ENCODE measurements around the gene AAR2. TPM values are rescaled to one million over a fixed set of nuclear protein-coding genes. Genes with fewer than 3 reads are reported as not detected.

The AAR2 gene
- total RNA-seq, 1 donor from 2014 or later: 32.8 TPM

DNA sequence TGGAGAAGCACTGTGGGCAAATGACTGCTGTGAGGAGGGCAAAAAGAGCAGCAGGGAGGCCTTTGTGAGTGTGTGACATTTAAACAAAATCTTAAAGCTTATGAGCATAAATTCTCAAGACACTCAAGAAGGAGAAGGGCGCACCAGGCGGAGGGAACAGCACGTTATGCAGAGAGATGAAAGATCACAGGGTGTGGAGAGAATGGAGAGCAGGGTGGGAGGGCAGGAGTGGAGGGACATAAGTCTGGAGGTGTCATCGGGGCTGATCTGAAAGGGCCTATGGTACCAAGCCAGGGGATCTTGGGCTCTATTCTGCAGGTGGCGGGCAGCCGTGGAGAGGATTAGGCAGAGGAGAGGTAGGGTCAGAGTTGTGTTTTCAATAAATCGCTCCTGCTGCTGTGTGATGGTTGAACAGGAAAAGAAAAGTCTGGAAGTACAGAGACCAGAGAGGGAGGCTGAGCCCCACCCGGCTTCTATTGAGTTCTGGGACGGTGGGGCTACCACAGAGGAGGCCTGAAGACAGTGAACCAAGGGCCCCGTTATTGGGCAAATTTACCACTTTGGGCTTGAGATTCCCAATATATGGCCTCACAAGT is 45.6 kb downstream of the AAR2 start:
- Mint-ChIP-seq H3K36me3 (ENCODE audit: unreplicated experiment) (no peaks in the 10 kb centered on the region), H3K4me1 (ENCODE audit: unreplicated experiment) (no peaks in the 10 kb centered on the region), H3K27ac (ENCODE audit: unreplicated experiment) (no peak overlapping the region), H3K9me3 (ENCODE audit: unreplicated experiment) (no peaks in the 10 kb centered on the region), H3K27me3 (ENCODE audit: unreplicated experiment) (peaks cover 43% of the 10 kb centered on the region), H3K4me3 (ENCODE audit: unreplicated experiment) (no peak overlapping the region)
- TF ChIP-seq, protein P1, sequence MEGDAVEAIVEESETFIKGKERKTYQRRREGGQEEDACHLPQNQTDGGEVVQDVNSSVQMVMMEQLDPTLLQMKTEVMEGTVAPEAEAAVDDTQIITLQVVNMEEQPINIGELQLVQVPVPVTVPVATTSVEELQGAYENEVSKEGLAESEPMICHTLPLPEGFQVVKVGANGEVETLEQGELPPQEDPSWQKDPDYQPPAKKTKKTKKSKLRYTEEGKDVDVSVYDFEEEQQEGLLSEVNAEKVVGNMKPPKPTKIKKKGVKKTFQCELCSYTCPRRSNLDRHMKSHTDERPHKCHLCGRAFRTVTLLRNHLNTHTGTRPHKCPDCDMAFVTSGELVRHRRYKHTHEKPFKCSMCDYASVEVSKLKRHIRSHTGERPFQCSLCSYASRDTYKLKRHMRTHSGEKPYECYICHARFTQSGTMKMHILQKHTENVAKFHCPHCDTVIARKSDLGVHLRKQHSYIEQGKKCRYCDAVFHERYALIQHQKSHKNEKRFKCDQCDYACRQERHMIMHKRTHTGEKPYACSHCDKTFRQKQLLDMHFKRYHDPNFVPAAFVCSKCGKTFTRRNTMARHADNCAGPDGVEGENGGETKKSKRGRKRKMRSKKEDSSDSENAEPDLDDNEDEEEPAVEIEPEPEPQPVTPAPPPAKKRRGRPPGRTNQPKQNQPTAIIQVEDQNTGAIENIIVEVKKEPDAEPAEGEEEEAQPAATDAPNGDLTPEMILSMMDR (IDR thresholded peaks at IDR 0.05): no peak
- peak; percentile 64 for DNase-seq (ENCODE audit: extremely low spot score, unreplicated experiment)

DNA sequence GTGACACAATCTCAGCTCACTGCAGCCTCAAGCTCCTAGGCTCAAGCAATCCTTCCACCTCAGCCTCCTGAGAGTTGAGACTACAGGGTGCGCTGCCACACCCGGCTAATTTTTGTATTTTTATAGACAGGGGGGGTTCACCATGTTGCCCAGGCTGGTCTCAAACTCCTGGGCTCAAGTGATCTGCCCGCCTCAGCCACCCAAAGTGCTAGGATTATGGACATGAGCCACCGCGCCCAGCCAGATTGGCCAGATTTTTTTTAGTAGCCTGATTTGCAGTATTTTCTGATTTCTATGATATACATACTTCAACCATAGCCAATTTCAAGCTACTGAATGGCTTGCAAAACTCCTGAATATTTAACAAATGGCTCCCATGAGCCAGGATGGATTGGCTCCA is 48.5 kb downstream of the AAR2 start:
- peak; percentile 57 for DNase-seq (ENCODE audit: extremely low spot score, unreplicated experiment)
- peaks cover 4% of the 10 kb centered on the region for H3K9me3 Mint-ChIP-seq (ENCODE audit: unreplicated experiment)
- no peak overlapping the region for H3K4me3 Mint-ChIP-seq (ENCODE audit: unreplicated experiment)
- no peaks in the 10 kb centered on the region for H3K4me1 Mint-ChIP-seq (ENCODE audit: unreplicated experiment)
- no peak overlapping the region for H3K27ac Mint-ChIP-seq (ENCODE audit: unreplicated experiment)
- H3K36me3 Mint-ChIP-seq (ENCODE audit: unreplicated experiment): no peaks in the 10 kb centered on the region
- TF ChIP-seq, protein P1 (IDR thresholded peaks at IDR 0.05): no peak
- peaks cover 61% of the 10 kb centered on the region for H3K27me3 Mint-ChIP-seq (ENCODE audit: unreplicated experiment)

DNA sequence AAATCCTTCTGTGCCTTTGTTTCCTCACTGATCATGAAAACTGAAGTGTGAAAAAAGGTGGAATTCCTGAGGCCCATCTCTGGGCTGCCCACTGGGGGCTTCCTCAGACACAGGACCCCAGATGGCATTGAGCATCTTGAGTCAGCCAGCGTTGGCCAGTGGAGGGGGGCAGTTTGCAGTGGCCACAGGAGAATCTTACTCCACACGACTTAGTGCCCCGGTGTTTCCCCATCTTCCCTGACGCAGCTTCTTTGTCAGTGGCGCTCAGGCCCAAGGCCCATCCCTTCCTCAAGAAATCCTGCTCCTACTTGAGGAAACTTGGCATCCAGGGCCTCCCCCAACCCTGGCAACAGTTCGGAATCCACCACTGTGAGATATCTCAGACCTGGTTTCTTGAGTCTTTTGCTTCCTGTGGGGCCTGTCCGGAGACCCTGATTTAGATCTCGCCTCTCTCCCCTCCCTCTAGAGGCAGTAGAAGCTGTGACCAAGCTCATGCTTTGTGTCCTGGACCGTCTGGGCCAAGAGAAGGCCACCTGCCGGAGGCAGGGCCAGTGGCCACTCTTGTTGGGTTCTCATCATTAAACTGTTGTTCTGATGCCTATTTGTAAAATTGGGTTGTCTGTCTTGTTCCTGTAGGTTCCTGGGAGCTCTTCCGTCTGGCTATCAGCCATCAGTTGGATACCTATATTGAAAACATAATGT is 49.6 kb downstream of the AAR2 start:
- Mint-ChIP-seq H3K27me3 (ENCODE audit: unreplicated experiment) (peaks cover 64% of the 10 kb centered on the region), H3K4me3 (ENCODE audit: unreplicated experiment) (no peak overlapping the region), H3K27ac (ENCODE audit: unreplicated experiment) (no peak overlapping the region), H3K36me3 (ENCODE audit: unreplicated experiment) (no peaks in the 10 kb centered on the region), H3K4me1 (ENCODE audit: unreplicated experiment) (no peaks in the 10 kb centered on the region), H3K9me3 (ENCODE audit: unreplicated experiment) (peaks cover 4% of the 10 kb centered on the region)
- TF ChIP-seq, protein P1 (IDR thresholded peaks at IDR 0.05): no peak
- peak; percentile 68 for DNase-seq (ENCODE audit: extremely low spot score, unreplicated experiment)

DNA sequence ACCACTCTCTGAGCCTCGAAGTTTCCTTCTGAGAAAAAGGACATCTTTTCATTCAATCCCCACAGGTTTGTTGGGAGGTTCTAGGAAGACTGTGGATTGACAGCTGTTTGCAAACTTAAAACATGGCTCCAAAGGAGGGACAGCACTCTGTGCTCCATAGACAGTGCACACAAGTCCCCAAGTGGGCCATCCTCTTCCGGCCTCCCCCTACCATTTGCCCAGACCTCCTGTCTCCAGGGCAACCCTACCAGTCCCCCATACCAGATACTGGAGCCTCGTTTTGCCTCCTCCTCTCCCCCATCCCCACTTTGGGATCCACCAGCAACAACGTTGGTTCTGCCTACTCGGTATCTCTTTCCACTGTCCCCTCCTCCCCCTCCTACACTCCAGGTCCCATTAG is 61.4 kb downstream of the AAR2 start:
- TF ChIP-seq, protein P1 (IDR thresholded peaks at IDR 0.05): no peak
- no peaks in the 10 kb centered on the region for H3K9me3 Mint-ChIP-seq (ENCODE audit: unreplicated experiment)
- H3K4me1 Mint-ChIP-seq (ENCODE audit: unreplicated experiment): no peaks in the 10 kb centered on the region
- DNase-seq (ENCODE audit: extremely low spot score, unreplicated experiment): peak; percentile 69
- no peak overlapping the region for H3K4me3 Mint-ChIP-seq (ENCODE audit: unreplicated experiment)
- peaks cover 72% of the 10 kb centered on the region for H3K27me3 Mint-ChIP-seq (ENCODE audit: unreplicated experiment)
- H3K36me3 Mint-ChIP-seq (ENCODE audit: unreplicated experiment): no peaks in the 10 kb centered on the region
- H3K27ac Mint-ChIP-seq (ENCODE audit: unreplicated experiment): no peak overlapping the region

DNA sequence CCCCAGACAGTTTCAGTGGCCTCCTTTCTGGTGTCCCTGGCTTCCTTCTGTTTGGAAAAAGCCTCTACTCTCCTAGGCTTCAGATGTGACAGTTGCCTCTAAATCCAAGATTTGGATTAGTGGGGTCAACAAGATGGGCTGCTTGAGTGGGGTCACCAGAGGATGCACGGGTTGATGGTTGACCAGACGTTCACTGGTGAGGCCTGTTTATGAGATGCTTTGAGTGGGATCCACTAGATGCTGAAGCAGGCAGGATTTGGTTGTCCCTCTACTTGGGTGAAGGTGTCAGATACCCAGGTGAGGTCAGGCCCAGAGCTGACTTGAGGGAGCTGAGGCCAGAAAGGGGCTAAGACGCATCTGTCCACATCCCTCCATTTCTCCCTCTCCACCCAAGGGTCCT is 61.8 kb downstream of the AAR2 start:
- Mint-ChIP-seq H3K27ac (ENCODE audit: unreplicated experiment) (no peak overlapping the region), H3K9me3 (ENCODE audit: unreplicated experiment) (no peaks in the 10 kb centered on the region), H3K36me3 (ENCODE audit: unreplicated experiment) (no peaks in the 10 kb centered on the region), H3K27me3 (ENCODE audit: unreplicated experiment) (peaks cover 75% of the 10 kb centered on the region), H3K4me3 (ENCODE audit: unreplicated experiment) (no peak overlapping the region), H3K4me1 (ENCODE audit: unreplicated experiment) (no peaks in the 10 kb centered on the region)
- peak; percentile 67 for DNase-seq (ENCODE audit: extremely low spot score, unreplicated experiment)
- TF ChIP-seq, protein P1 (IDR thresholded peaks at IDR 0.05): no peak

Data from osteocyte (in vitro differentiated cells).